IMR-90 (cell line): ENCODE measurements around the gene TSC22D3. TPM values are rescaled to one million over a fixed set of nuclear protein-coding genes. Genes with fewer than 3 reads are reported as not detected.

Experiments
- ATAC-seq: fragments of 200-7000 bp; cut with Tn5 transposase; 2 replicates; pipeline ENCODE4 v1.9.1; 2020; ENCODE audit warnings: low read depth, mild to moderate bottlenecking, moderate library complexity
- BruUV-seq: library from RNA; stranded (reverse); fragments of 400-500 nt; replicated peaks from 2 replicates; lab custom pipeline; 2021; lab: Mats Ljungman, UMichigan
- CTCF ChIA-PET: fragments of 300-600 bp; formaldehyde crosslinking; extraction: SDS; loops from one replicate; lab custom pipeline; 2021; ENCODE audit warnings: antibody characterized with exemption; lab: Yijun Ruan, JAX
- POLR2A ChIA-PET: fragments of 300-600 bp; sonication (Branson Sonifier 250); formaldehyde crosslinking; loops from one replicate; lab custom pipeline; 2022; ENCODE audit warnings: antibody characterized with exemption; ENCODE audit not compliant: unreplicated experiment; lab: Charles Lee
- DNase-seq: peaks from one replicate; pipeline ENCODE4 v3.0.0; 2013
- H2AFZ ChIP-seq: replicated peaks from 2 replicates; pipeline ENCODE3; 2013; ENCODE audit warnings: low read length, mild to moderate bottlenecking; ENCODE audit not compliant: poor library complexity
- H2AK5ac ChIP-seq: 2 replicates; pipeline ENCODE4 v1.6.1; 2013; ENCODE audit warnings: low read depth, low read length, inconsistent platforms
- H2AK9ac ChIP-seq: replicated peaks from 2 replicates; pipeline ENCODE3; 2013; ENCODE audit warnings: mild to moderate bottlenecking, low read depth, low read length, moderate library complexity; ENCODE audit not compliant: poor library complexity
- H2BK120ac ChIP-seq: 2 replicates; pipeline ENCODE4 v1.6.1; 2013; ENCODE audit warnings: low read depth, low read length, inconsistent platforms
- H2BK15ac ChIP-seq: 3 replicates; pipeline ENCODE4 v1.6.1; 2013; ENCODE audit warnings: low read depth, low read length, inconsistent platforms
- H2BK20ac ChIP-seq: 2 replicates; pipeline ENCODE4 v1.6.1; 2013; ENCODE audit warnings: low read depth, mild to moderate bottlenecking, inconsistent platforms, low read length, moderate library complexity
- H2BK5ac ChIP-seq: 2 replicates; pipeline ENCODE4 v1.6.1; 2013; ENCODE audit warnings: mild to moderate bottlenecking, low read depth, low read length, inconsistent platforms; ENCODE audit not compliant: poor library complexity, severe bottlenecking
- H3K14ac ChIP-seq: replicated peaks from 2 replicates; pipeline ENCODE4 v1.6.1; 2013; ENCODE audit warnings: low read depth, low read length, inconsistent platforms
- H3K18ac ChIP-seq: 2 replicates; pipeline ENCODE4 v1.6.1; 2013; ENCODE audit warnings: low read depth, low read length, control low read depth
- H3K23ac ChIP-seq: 2 replicates; pipeline ENCODE4 v1.6.1; 2013; ENCODE audit warnings: low read depth, low read length, inconsistent platforms
- H3K27ac ChIP-seq: 2 replicates; pipeline ENCODE4 v1.5.1; 2013; ENCODE audit warnings: mild to moderate bottlenecking, control low read depth, low read length; ENCODE audit not compliant: insufficient read depth
- H3K27me3 ChIP-seq: 2 replicates; pipeline ENCODE4 v1.6.1; 2013; ENCODE audit warnings: low read length; ENCODE audit not compliant: control insufficient read depth, insufficient read depth
- H3K36me3 ChIP-seq: 2 replicates; pipeline ENCODE4 v1.6.1; 2013; ENCODE audit warnings: low read length, mixed read lengths; ENCODE audit not compliant: control insufficient read depth, insufficient read depth
- H3K4ac ChIP-seq: 2 replicates; pipeline ENCODE4 v1.6.1; 2013; ENCODE audit warnings: low read depth, low read length, inconsistent platforms
- H3K4me1 ChIP-seq: 2 replicates; pipeline ENCODE4 v1.6.1; 2013; ENCODE audit warnings: low read length, mixed read lengths; ENCODE audit not compliant: control insufficient read depth, insufficient read depth
- H3K4me2 ChIP-seq: 2 replicates; pipeline ENCODE4 v1.6.1; 2013; ENCODE audit warnings: low read depth, mild to moderate bottlenecking, control low read depth, low read length, moderate library complexity
- H3K4me3 ChIP-seq: 2 replicates; pipeline ENCODE4 v1.5.1; 2013; ENCODE audit warnings: low read depth, mild to moderate bottlenecking, control low read depth, low read length, moderate library complexity; ENCODE audit not compliant: insufficient read depth
- H3K56ac ChIP-seq: 2 replicates; pipeline ENCODE4 v1.6.1; 2013; ENCODE audit warnings: low read length, inconsistent platforms; ENCODE audit not compliant: insufficient read depth; ENCODE audit errors: extremely low read depth
- H3K79me1 ChIP-seq, 2 experiments: 2 replicates each; pipeline ENCODE4 v1.6.1; 2013; ENCODE audit warnings: low read length in 2 of 2, inconsistent platforms in 1 of 2, low read depth in 1 of 2
- H3K9ac ChIP-seq: 2 replicates; pipeline ENCODE4 v1.6.1; 2013; ENCODE audit warnings: low read depth, low read length, control low read depth
- H3K9me1 ChIP-seq: 2 replicates; pipeline ENCODE4 v1.6.1; 2013; ENCODE audit warnings: low read length, inconsistent platforms; ENCODE audit not compliant: insufficient read depth
- H3K9me3 ChIP-seq: 2 replicates; pipeline ENCODE4 v1.6.1; 2013; ENCODE audit warnings: low read length; ENCODE audit not compliant: control insufficient read depth, insufficient read depth
- H4K20me1 ChIP-seq: 2 replicates; pipeline ENCODE4 v1.6.1; 2013; ENCODE audit warnings: low read length, inconsistent platforms; ENCODE audit not compliant: insufficient read depth
- H4K5ac ChIP-seq: 2 replicates; pipeline ENCODE4 v1.6.1; 2013; ENCODE audit warnings: mild to moderate bottlenecking, low read depth, low read length, control low read depth
- H4K8ac ChIP-seq, 2 experiments: 2 replicates each; pipeline ENCODE4 v1.6.1; 2013; ENCODE audit warnings: low read depth in 2 of 2, low read length in 2 of 2, control low read depth in 1 of 2, inconsistent platforms in 1 of 2
- H4K91ac ChIP-seq: 2 replicates; pipeline ENCODE4 v1.6.1; 2013; ENCODE audit warnings: low read depth, low read length, inconsistent platforms; ENCODE audit not compliant: insufficient read depth
- CEBPB ChIP-seq: IDR thresholded peaks from 2 replicates; pipeline ENCODE4 v1.6.1; 2012; ENCODE audit warnings: low read depth, low read length, improper control_type of control experiment
- CHD1 ChIP-seq: IDR thresholded peaks from 2 replicates; pipeline ENCODE4 v1.6.1; 2012; ENCODE audit warnings: low read depth, low read length, improper control_type of control experiment
- MAZ ChIP-seq: IDR thresholded peaks from 2 replicates; pipeline ENCODE4 v1.6.1; 2012; ENCODE audit warnings: low read depth, mild to moderate bottlenecking, low read length, improper control_type of control experiment, moderate library complexity, borderline replicate concordance
- MXI1 ChIP-seq: IDR thresholded peaks from 2 replicates; pipeline ENCODE4 v1.6.1; 2012; ENCODE audit warnings: low read depth, mild to moderate bottlenecking, low read length, moderate library complexity, borderline replicate concordance
- POLR2A ChIP-seq: IDR thresholded peaks from 2 replicates; pipeline ENCODE4 v1.6.1; 2012; ENCODE audit warnings: mild to moderate bottlenecking, low read depth, low read length
- RFX5 ChIP-seq: IDR thresholded peaks from 2 replicates; pipeline ENCODE4 v1.8.0; 2012; ENCODE audit warnings: low read depth, mild to moderate bottlenecking, low read length, moderate library complexity
- SMC3 ChIP-seq: fragments of 150-350 bp; IDR thresholded peaks from 2 replicates; pipeline ENCODE4 v1.6.1; 2016; ENCODE audit warnings: low read depth, mild to moderate bottlenecking, antibody characterized with exemption, low read length, moderate library complexity
- WGBS, 2 experiments: methylation state at CpG; one replicate each; pipeline versions ENCODE4 v1.1.5 to v1.1.7; 2013; ENCODE audit warnings: missing lambda C conversion rate in 2 of 2; ENCODE audit not compliant: insufficient read length in 1 of 2; ENCODE audit errors: extremely low coverage in 2 of 2; 5-methylcytosine and 5-hydroxymethylcytosine counted together
- dilution Hi-C: fragments of 300-500 bp; cut with HindIII; formaldehyde crosslinking; loops from one replicate; pipeline ENCODE4 v1.14.3; 2018; ENCODE audit warnings: low sequenced_read_pairs; ENCODE audit not compliant: unreplicated experiment
- in situ Hi-C: fragments of 300-500 bp; cut with MboI; formaldehyde crosslinking; loops from 3 replicates; pipeline ENCODE4 v1.14.3; 2019; ENCODE audit warnings: low sequenced_read_pairs, inconsistent platforms, mixed read lengths
- intact Hi-C: fragments of 100-400 bp; cut with micrococcal nuclease; formaldehyde crosslinking; loops from 2 replicates; pipeline ENCODE4 v1.10.0; 2022
- polyA plus RNA-seq, 3 experiments: library from polyadenylated mRNA; depleted of rRNA; stranded (reverse); fragments of >200 nt; gene quantifications; 2 replicates each; pipeline ENCODE4 v1.2.3, GENCODE V29; 2012; ENCODE audit warnings: low replicate concordance in 1 of 3
- total RNA-seq: library from RNA; depleted of rRNA; stranded (reverse); fragments of >200 nt; gene quantifications from 2 replicates; pipeline ENCODE4 v1.2.3, GENCODE V29; 2012

Gene TSC22D3
- total and polyA plus RNA-seq, 2 of the 4 experiments (the other 2 are of a cell fraction): 9.9 to 14.0 TPM

DNA sequence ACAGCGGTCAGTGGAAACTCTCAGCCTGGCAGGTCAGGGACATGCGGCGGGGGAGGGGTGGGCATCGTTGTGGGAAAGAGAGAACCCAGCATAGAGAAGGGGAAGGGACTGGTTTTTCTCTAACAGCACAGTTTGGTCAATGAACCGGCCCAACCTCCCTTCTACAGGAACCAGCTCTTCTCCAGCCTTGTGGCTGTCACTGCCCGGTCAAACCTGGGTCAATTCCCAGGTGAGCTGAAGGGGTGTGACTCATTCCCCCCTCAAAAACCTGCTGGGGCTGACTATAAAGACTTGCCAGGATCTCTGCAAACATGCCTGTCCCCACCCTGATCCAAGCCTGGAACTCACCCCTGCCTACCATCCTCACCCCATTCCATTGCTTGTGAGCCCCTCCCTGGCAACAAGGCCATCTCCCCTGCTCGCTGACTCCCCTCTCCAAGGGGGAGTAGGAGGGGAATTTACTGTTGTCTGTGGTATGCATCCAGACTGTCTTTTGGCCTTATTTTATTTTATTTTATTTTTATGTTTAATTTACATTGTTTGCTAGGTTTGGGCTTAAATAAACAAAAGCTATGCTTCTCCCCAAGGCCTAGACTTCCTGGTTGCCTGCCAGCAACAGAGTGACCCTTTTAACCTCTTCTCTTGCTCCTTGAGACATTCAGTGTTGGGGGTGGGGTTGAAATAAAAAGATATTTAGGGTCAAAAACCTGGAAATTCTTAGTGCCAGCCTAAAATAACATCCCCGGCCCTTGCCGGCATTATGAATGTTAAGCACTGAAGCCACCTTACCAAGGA lies 49.6 kb downstream of the TSC22D3 start:
- no peak for TF ChIP-seq RFX5
- TF ChIP-seq MAZ: no peak
- no peak for TF ChIP-seq POLR2A
- no peak for TF ChIP-seq CHD1
- TF ChIP-seq MXI1: no peak
- no peak for TF ChIP-seq SMC3
- no peak for TF ChIP-seq CEBPB
- Histone ChIP-seq H3K18ac (no peak overlapping the region), H4K5ac (no peak overlapping the region), H3K79me1 (no peaks in the 10 kb centered on the region), H3K4me2 (no peak overlapping the region), H3K27me3 (peaks cover 19% of the 10 kb centered on the region), H3K4ac (no peak overlapping the region), H2BK5ac (no peak overlapping the region), H2BK120ac (no peak overlapping the region), H2AK9ac (no peak overlapping the region), H2BK15ac (no peak overlapping the region), H3K23ac (no peak overlapping the region), H2AFZ (no peak overlapping the region), H4K20me1 (no peaks in the 10 kb centered on the region), H3K36me3 (no peaks in the 10 kb centered on the region), H3K4me3 (no peak overlapping the region), H3K9ac (no peak overlapping the region), H3K4me1 (peaks cover 2% of the 10 kb centered on the region; the same call in 1 of the 2 replicates), H4K91ac (no peak overlapping the region), H4K8ac (no peak overlapping the region), H3K14ac (no peak overlapping the region), H2AK5ac (no peak overlapping the region), H3K9me1 (no peaks in the 10 kb centered on the region), H3K56ac (no peak overlapping the region), H3K9me3 (no peaks in the 10 kb centered on the region), H3K27ac (no peak overlapping the region), H2BK20ac (no peak overlapping the region)
- CTCF ChIA-PET: interaction anchor here (1.6 kb wide), 1 partner anchor 51 kb away, joined by 3 read pairs; the partner anchor contains the start of gene NCBP2L
- intact Hi-C loops: no loop called here
- dilution Hi-C loops: no loop called here
- in situ Hi-C loops: no loop called here
- POLR2A ChIA-PET: no interaction called here
- no peak for ATAC-seq
- no CpG with 5 or more reads among the region's 9 CpGs for WGBS, 2 experiments
- DNase-seq: no peak
- no TSS peak for BruUV-seq
